Prostate gland (tissue), 2 donors: ENCODE results near the gene NXN. TPM values are rescaled to one million over a fixed set of nuclear protein-coding genes. Genes with fewer than 3 reads are reported as not detected.

Experiments
- DNase-seq: peaks from one replicate; pipeline ENCODE4 v3.0.0-alpha.2; 2019; ENCODE audit warnings: low spot score
- H3K27ac ChIP-seq, 2 donors: fragments of 200-600 bp; sonication (generic); 2 replicates each; pipeline ENCODE4 v1.5.1; 2017 to 2019
- H3K27me3 ChIP-seq: fragments of 200-600 bp; sonication (generic); replicated peaks from 2 replicates; pipeline ENCODE4 v1.5.1; 2019; ENCODE audit not compliant: insufficient read depth
- H3K36me3 ChIP-seq, 2 donors: fragments of 200-600 bp; sonication (generic); 1 replicate in 1 of 2; 2 replicates in 1 of 2; pipeline versions ENCODE4 v1.5.1 to v1.8.1; 2017 to 2019
- H3K4me1 ChIP-seq: fragments of 200-600 bp; sonication (generic); replicated peaks from 2 replicates; pipeline ENCODE4 v1.5.1; 2019
- H3K4me3 ChIP-seq, 2 donors: fragments of 200-600 bp; sonication (generic); 2 replicates each; pipeline ENCODE4 v1.5.1; 2017 to 2019
- H3K9me3 ChIP-seq: fragments of 200-600 bp; sonication (generic); 2 replicates; pipeline ENCODE4 v1.5.1; 2017
- POLR2A ChIP-seq: fragments of 450-650 bp; IDR thresholded peaks from one replicate; pipeline ENCODE4 v1.6.1; 2016; ENCODE audit warnings: antibody characterized with exemption, mild to moderate bottlenecking
- POLR2AphosphoS5 ChIP-seq: sonication (generic); formaldehyde crosslinking; IDR thresholded peaks from one replicate; pipeline ENCODE4 v1.6.1; 2017; ENCODE audit warnings: antibody characterized with exemption
- WGBS: methylation state at CpG from one replicate; pipeline ENCODE4 v1.1.5; 2018; 5-methylcytosine and 5-hydroxymethylcytosine counted together
- intact Hi-C: fragments of 100-400 bp; cut with DNase I; formaldehyde crosslinking; loops from one replicate; pipeline ENCODE4 v1.14.2; 2022
- total RNA-seq, 2 donors: library from RNA; depleted of rRNA; stranded (reverse); fragments of >200 nt; gene quantifications; one replicate each; pipeline ENCODE4 v1.1.0, GENCODE V29; 2016
- TF ChIP-seq, protein P1 (sequence below), 4 experiments: fragments of 200-600 bp in 2 of 4; fragments of 450-650 bp in 2 of 4; sonication (generic) in 2 of 4; IDR thresholded peaks; 1 replicate in 3 of 4; 2 replicates in 1 of 4; pipeline ENCODE4 v1.5.1; 2016 to 2019; ENCODE audit warnings: antibody characterized with exemption in 4 of 4, mild to moderate bottlenecking in 2 of 4, moderate library complexity in 2 of 4

The NXN gene
- total RNA-seq, 2 donors from 2014 or later: 56.2 to 56.7 TPM

DNA sequence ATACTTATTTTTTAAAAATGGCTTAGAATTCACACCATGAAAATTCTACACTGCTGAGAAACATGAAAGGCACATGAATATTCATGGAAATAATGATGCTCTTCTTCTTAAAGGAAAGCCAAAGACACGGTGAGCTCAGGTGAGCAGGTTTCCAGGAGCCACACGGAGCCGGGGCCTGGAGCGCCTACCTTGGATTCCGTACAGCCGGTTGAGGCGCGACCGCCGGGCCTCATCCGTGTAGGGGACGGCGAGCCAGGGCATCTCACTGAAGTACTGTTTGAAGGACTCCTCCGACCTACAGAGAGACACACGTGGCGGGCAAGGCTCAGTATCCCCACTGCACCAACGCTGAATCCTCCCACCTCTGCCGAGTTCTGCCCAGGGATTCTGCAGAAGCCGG is 160.3 kb downstream of the NXN start:
- no peaks in the 10 kb centered on the region for H3K9me3 ChIP-seq
- WGBS: 94% methylated on average over 19 of the region's 19 CpGs
- intact Hi-C loops: no loop called here
- no peak overlapping the region for H3K4me3 ChIP-seq
- no peak overlapping the region for H3K27ac ChIP-seq
- no peaks in the 10 kb centered on the region for H3K36me3 ChIP-seq
- DNase-seq: no peak
- H3K27me3 ChIP-seq: no peaks in the 10 kb centered on the region
- no peaks in the 10 kb centered on the region for H3K4me1 ChIP-seq
- TF ChIP-seq POLR2AphosphoS5 (no peak), POLR2A (no peak)
- TF ChIP-seq, protein P1, sequence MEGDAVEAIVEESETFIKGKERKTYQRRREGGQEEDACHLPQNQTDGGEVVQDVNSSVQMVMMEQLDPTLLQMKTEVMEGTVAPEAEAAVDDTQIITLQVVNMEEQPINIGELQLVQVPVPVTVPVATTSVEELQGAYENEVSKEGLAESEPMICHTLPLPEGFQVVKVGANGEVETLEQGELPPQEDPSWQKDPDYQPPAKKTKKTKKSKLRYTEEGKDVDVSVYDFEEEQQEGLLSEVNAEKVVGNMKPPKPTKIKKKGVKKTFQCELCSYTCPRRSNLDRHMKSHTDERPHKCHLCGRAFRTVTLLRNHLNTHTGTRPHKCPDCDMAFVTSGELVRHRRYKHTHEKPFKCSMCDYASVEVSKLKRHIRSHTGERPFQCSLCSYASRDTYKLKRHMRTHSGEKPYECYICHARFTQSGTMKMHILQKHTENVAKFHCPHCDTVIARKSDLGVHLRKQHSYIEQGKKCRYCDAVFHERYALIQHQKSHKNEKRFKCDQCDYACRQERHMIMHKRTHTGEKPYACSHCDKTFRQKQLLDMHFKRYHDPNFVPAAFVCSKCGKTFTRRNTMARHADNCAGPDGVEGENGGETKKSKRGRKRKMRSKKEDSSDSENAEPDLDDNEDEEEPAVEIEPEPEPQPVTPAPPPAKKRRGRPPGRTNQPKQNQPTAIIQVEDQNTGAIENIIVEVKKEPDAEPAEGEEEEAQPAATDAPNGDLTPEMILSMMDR (IDR thresholded peaks at IDR 0.05): no peak

DNA sequence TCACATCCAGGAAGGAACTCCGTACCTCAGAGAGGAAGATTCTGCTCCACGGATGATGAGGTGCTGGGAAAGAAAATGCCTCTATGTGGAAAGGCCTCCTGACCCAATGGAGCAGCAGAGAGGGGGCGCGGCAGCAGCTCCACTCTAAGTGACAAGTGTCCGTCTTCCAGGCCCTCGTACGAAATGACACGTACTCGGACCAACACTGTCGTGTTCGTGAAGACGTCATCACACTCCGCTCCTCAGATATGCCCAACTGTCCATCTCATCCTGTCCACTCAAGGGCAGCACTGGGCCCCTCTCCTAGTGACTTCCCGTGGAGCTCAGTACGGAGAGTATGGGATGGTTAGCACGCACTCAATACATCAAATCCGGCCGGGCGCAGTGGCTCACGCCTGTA is 165.2 kb downstream of the NXN start:
- Histone ChIP-seq H3K27me3 (no peaks in the 10 kb centered on the region), H3K9me3 (no peaks in the 10 kb centered on the region), H3K4me3 (no peak overlapping the region), H3K4me1 (no peaks in the 10 kb centered on the region), H3K27ac (no peak overlapping the region), H3K36me3 (no peaks in the 10 kb centered on the region)
- no peak for TF ChIP-seq POLR2A
- no peak for TF ChIP-seq POLR2AphosphoS5
- no peak for DNase-seq
- intact Hi-C loops: no loop called here
- WGBS: 90% methylated on average over 20 of the region's 20 CpGs

DNA sequence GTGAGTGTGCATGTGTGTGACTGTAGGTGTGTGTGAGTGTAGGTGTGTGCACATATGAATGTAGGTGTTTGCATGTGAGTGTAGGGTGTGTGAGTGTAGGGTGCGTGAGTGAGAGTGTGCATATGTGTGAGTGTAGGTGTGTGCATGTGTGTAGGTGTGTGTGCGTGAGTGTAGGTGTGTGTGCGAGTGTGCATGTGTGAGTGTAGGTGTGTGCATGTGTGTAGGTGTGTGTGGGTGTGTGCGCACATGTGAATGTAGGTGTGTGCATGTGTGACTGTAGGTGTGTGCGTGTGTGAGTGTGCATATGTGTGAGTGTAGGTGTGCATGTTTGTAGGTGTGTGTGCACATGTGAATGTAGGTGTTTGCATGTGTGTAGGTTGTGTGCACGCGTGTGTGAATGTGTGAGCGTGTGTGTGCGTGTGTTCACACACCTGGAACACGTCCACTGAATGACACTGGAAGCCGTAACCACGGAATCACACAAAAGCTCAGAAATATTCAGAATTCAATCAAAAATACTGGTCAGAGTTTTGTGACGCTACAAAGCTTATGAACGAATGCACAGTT is 166.9 kb downstream of the NXN start:
- Histone ChIP-seq H3K4me3 (no peak overlapping the region), H3K4me1 (no peaks in the 10 kb centered on the region), H3K27me3 (no peaks in the 10 kb centered on the region), H3K36me3 (no peaks in the 10 kb centered on the region), H3K9me3 (no peaks in the 10 kb centered on the region), H3K27ac (no peak overlapping the region)
- no peak for DNase-seq
- 92% methylated on average over 14 of the region's 14 CpGs for WGBS
- intact Hi-C loops: no loop called here
- TF ChIP-seq POLR2A: no peak
- TF ChIP-seq POLR2AphosphoS5: no peak
- TF ChIP-seq, protein P1 (IDR thresholded peaks at IDR 0.05): no peak

DNA sequence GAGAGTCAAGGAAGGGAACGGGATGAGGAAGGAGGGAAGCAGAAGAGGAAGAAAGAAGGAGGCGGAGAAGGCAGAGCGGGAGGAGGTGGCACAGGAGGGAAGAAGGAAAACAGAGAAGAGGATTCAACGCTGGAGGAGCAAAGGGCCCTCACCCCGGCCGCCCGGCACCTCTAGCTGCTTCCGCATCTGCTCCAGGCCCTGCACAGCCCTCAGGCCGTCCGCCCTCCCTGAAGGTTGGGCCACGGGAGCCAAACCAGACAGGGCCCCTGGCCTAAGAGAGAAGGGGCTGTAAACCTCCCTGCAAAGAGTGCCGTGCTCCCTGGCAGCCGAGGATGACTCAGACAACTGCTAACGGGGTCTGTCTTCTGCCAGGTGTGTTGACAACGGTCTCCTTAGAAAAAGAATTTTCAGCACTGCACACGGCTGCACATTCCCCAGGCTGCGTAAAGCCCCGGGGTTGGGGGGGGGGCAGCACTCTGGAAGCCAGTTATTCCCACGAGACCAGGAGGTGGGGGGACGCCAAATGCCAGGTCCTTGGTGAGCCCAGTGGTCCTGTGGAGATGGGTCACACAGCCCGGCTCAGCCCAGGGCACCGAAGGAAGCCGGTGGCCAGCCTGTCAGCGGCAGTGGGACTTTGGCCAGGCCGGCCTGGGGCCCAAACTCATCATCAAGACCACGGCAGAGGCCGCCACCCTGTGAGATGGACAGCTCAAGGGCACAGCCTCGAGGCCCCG is 168.4 kb downstream of the NXN start:
- no peaks in the 10 kb centered on the region for H3K27me3 ChIP-seq
- TF ChIP-seq, protein P1 (IDR thresholded peaks at IDR 0.05): no peak
- TF ChIP-seq POLR2AphosphoS5: no peak
- TF ChIP-seq POLR2A: no peak
- H3K27ac ChIP-seq: no peak overlapping the region
- 72% methylated on average over 29 of the region's 29 CpGs for WGBS
- H3K9me3 ChIP-seq: no peaks in the 10 kb centered on the region
- no peaks in the 10 kb centered on the region for H3K36me3 ChIP-seq
- no peak for DNase-seq
- H3K4me1 ChIP-seq: no peaks in the 10 kb centered on the region
- intact Hi-C loops: no loop called here
- no peak overlapping the region for H3K4me3 ChIP-seq

DNA sequence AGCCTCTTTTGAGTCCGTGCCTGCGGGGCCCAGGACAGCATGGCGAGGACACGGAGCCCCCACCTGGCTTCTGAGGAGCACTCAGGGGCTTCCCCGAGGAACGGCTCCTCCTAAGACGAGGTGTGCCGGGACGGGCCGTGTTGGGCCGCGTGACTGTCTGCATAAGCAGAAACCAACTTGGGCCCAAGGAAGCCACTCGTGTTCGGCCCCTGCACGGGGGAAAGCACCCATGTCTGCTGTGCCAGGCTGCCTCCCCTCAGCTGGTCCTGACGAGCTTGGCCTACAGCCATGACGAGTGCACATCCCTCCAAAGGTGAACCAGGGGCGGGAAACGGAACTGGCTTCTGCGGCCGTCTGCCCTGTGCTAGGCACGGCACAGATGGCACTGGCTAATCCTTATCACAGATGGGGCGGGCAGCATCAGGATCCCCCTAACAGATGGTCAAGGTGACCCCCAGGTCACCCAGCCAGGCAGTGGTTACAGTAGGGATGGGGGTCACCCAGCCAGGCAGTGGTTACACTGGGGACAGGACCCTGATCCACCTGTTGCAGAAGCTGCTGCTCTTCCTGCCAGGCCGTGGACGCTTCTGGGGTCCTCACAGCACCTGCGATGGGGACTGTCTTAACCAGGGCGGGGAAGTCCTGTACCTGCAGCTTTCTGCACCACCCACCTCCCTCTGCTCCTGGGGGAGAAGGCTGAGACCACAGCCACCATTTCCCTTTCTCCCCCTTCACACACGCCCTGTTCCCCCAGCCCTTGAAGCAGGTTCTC is 171.9 kb downstream of the NXN start:
- H3K36me3 ChIP-seq: no peaks in the 10 kb centered on the region
- no peak overlapping the region for H3K27ac ChIP-seq
- intact Hi-C loops: no loop called here
- no peaks in the 10 kb centered on the region for H3K4me1 ChIP-seq
- H3K27me3 ChIP-seq: no peaks in the 10 kb centered on the region
- 86% methylated on average over 21 of the region's 28 CpGs for WGBS
- TF ChIP-seq POLR2AphosphoS5: no peak
- TF ChIP-seq, protein P1 (IDR thresholded peaks at IDR 0.05): no peak
- TF ChIP-seq POLR2A: no peak
- no peaks in the 10 kb centered on the region for H3K9me3 ChIP-seq
- no peak overlapping the region for H3K4me3 ChIP-seq
- no peak for DNase-seq
